GM08714 (cell line): Measurements from ENCODE around the gene C7.

Experiments used
- H3K4me3 ChIP-seq: fragments of 200-500 bp; sonication (Bioruptor generic); 2 replicates; pipeline ENCODE4 v1.5.1; 2014; ENCODE audit warnings: mild to moderate bottlenecking, low read length, inconsistent platforms
- ZNF274 ChIP-seq: IDR thresholded peaks from 2 replicates; pipeline ENCODE4 v1.6.1; 2012; ENCODE audit warnings: mild to moderate bottlenecking, low read depth, low read length

Gene C7

GRCh38 chr5:40958811-40959210, 49.5 kb downstream of the C7 start:
- no peak for TF ChIP-seq ZNF274
- no peak overlapping the region for H3K4me3 ChIP-seq

- no peak for TF ChIP-seq ZNF274
- H3K4me3 ChIP-seq: no peak overlapping the region
Observed at GRCh38 chr5:40960037-40960436, 50.7 kb downstream of the C7 start.

- TF ChIP-seq ZNF274: no peak
Observed at GRCh38 chr5:40962207-40962955, 53.1 kb downstream of the C7 start.

GRCh38 chr5:40972434-40972833, 63.1 kb downstream of the C7 start:
- no peak overlapping the region for H3K4me3 ChIP-seq
- TF ChIP-seq ZNF274: no peak

More at GRCh38 chr5:40962207-40962955, 53.1 kb downstream of the C7 start:
- no peak overlapping the region for H3K4me3 ChIP-seq

GRCh38 chr5:40973364-40974004, 64.2 kb downstream of the C7 start:
- no peak overlapping the region for H3K4me3 ChIP-seq
- TF ChIP-seq ZNF274: no peak

GRCh38 chr5:40976041-40976440, 66.7 kb downstream of the C7 start:
- no peak for TF ChIP-seq ZNF274
- no peak overlapping the region for H3K4me3 ChIP-seq

- TF ChIP-seq ZNF274: no peak
- no peak overlapping the region for H3K4me3 ChIP-seq
Observed at GRCh38 chr5:40976836-40977235, 67.5 kb downstream of the C7 start.

GRCh38 chr5:40981420-40981819, 72.1 kb downstream of the C7 start:
- TF ChIP-seq ZNF274: no peak
- no peak overlapping the region for H3K4me3 ChIP-seq

GRCh38 chr5:40983781-40984180, 74.5 kb downstream of the C7 start:
- TF ChIP-seq ZNF274: no peak
- no peak overlapping the region for H3K4me3 ChIP-seq

GRCh38 chr5:40984884-40985283, 75.6 kb downstream of the C7 start:
- no peak for TF ChIP-seq ZNF274
- H3K4me3 ChIP-seq: no peak overlapping the region

GRCh38 chr5:40985501-40985900, 76.2 kb downstream of the C7 start:
- TF ChIP-seq ZNF274: no peak
- H3K4me3 ChIP-seq: no peak overlapping the region

GRCh38 chr5:40986666-40987065, 77.4 kb downstream of the C7 start:
- no peak overlapping the region for H3K4me3 ChIP-seq
- TF ChIP-seq ZNF274: no peak

- no peak for TF ChIP-seq ZNF274
Observed at GRCh38 chr5:40987349-40987748, 78.1 kb downstream of the C7 start.

GRCh38 chr5:40988746-40989510, 79.6 kb downstream of the C7 start:
- TF ChIP-seq ZNF274: no peak
- H3K4me3 ChIP-seq: no peak overlapping the region

More at GRCh38 chr5:40987349-40987748, 78.1 kb downstream of the C7 start:
- no peak overlapping the region for H3K4me3 ChIP-seq
